OCI-LY3 (cell line): ENCODE measurements around the gene UNC119B.

Experiments used
- CTCF ChIP-seq: fragments of 200-600, 300-600 bp; sonication (generic); IDR thresholded peaks from 2 replicates; pipeline ENCODE4 v1.5.1; 2014; ENCODE audit warnings: antibody characterized with exemption, low read length, low read depth
- EZH2phosphoT487 ChIP-seq: fragments of 200-600 bp; shearing (Covaris generic); IDR thresholded peaks from 2 replicates; pipeline ENCODE4 v1.6.1; 2018; ENCODE audit warnings: antibody characterized with exemption, mixed run types, low read depth

GRCh38 chr12:120678572-120678971, 31.7 kb upstream of the UNC119B start:
- TF ChIP-seq EZH2phosphoT487 (no peak), CTCF (no peak)
